ENCODE data around the gene RABGEF1. TPM values are rescaled to one million over a fixed set of nuclear protein-coding genes. Genes with fewer than 3 reads are reported as not detected.
"Not testable (repeated sequence)": the region's sequence is repeated elsewhere in the genome, so short reads cannot be mapped to it uniquely, and the experiment has no call there.

RABGEF1 gene
- total and polyA plus RNA-seq, 2 donors (not counting 1 experiment from before 2014, with no cell fraction given): 27.9 to 31.0 TPM

- Histone ChIP-seq H3K79me2 (ENCODE audit: control insufficient read depth, insufficient read depth, low read length) (no peaks in the 10 kb centered on the region), H3K4me3 (ENCODE audit: control extremely low read depth in 1 of 5, extremely low read depth in 1 of 5, insufficient read depth in 1 of 5, low read depth in 2 of 5, low read length in 4 of 5) (no peak overlapping the region), H3K27ac (ENCODE audit: low read length in 2 of 2) (no peak overlapping the region), H3K36me3 (replicated peaks in 1 of 2; ENCODE audit: control extremely low read depth in 1 of 2, control insufficient read depth in 1 of 2, extremely low read depth in 1 of 2, insufficient read depth in 2 of 2, low read length in 1 of 2) (peaks cover 0 to 3% of the 10 kb centered on the region in 2 experiments), H4K20me1 (ENCODE audit: control insufficient read depth, insufficient read depth, low read length, poor library complexity, severe bottlenecking) (peaks cover under 1% of the 10 kb centered on the region), H3K9me3 (ENCODE audit: control extremely low read depth in 1 of 3, control insufficient read depth in 2 of 3, insufficient read depth in 1 of 3, low read length in 2 of 3) (no peaks in the 10 kb centered on the region), H3K4me2 (replicated peaks; ENCODE audit: low read depth, low read length, poor library complexity, severe bottlenecking) (no peak overlapping the region), H3K4me1 (ENCODE audit: control insufficient read depth in 2 of 2, insufficient read depth in 2 of 2, low read length in 2 of 2) (peaks cover 9 to 14% of the 10 kb centered on the region in 2 donors), H3K9ac (ENCODE audit: low read length) (no peak overlapping the region), H2AFZ (ENCODE audit: insufficient read depth, low read depth, low read length, poor library complexity, severe bottlenecking) (no peak overlapping the region), H3K27me3 (replicated peaks in 1 of 4; ENCODE audit: control extremely low read depth in 1 of 4, control insufficient read depth in 3 of 4, insufficient read depth in 4 of 4, low read length in 3 of 4) (no peaks in the 10 kb centered on the region)
- DNase-seq (no peak), ATAC-seq (ENCODE audit: low read depth) (no peak)
- ChIA-PET CTCF (no interaction called here), POLR2A (interaction anchor here (0.6 kb wide), 1 partner anchor 15 kb away, joined by 3 read pairs; no protein-coding TSS in a partner anchor)
- peaks cover 14% of the 10 kb centered on the region for H3K4me1 Mint-ChIP-seq
- H3K27ac Mint-ChIP-seq: no peak overlapping the region
- H3K9me3 Mint-ChIP-seq (ENCODE audit: insufficient read depth): no peaks in the 10 kb centered on the region
- whole genome bisulfite sequencing (ENCODE audit: insufficient coverage): 99% methylated on average over 7 of the region's 7 CpGs
- TF ChIP-seq, protein P1, sequence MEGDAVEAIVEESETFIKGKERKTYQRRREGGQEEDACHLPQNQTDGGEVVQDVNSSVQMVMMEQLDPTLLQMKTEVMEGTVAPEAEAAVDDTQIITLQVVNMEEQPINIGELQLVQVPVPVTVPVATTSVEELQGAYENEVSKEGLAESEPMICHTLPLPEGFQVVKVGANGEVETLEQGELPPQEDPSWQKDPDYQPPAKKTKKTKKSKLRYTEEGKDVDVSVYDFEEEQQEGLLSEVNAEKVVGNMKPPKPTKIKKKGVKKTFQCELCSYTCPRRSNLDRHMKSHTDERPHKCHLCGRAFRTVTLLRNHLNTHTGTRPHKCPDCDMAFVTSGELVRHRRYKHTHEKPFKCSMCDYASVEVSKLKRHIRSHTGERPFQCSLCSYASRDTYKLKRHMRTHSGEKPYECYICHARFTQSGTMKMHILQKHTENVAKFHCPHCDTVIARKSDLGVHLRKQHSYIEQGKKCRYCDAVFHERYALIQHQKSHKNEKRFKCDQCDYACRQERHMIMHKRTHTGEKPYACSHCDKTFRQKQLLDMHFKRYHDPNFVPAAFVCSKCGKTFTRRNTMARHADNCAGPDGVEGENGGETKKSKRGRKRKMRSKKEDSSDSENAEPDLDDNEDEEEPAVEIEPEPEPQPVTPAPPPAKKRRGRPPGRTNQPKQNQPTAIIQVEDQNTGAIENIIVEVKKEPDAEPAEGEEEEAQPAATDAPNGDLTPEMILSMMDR (IDR thresholded peaks at IDR 0.05): no peak
- no peak for TF ChIP-seq EZH2 (IDR thresholded peaks at IDR 0.05; ENCODE audit: borderline replicate concordance, insufficient read depth, low read depth, low read length, poor library complexity, severe bottlenecking)
- H3K27me3 Mint-ChIP-seq: no peaks in the 10 kb centered on the region
- no peak overlapping the region for H3K4me3 Mint-ChIP-seq
- intact Hi-C loops (cut with micrococcal nuclease): no loop called here
Measured at GRCh38 chr7:66815951-66816350, 75.4 kb downstream of the RABGEF1 start.

- intact Hi-C loops (cut with micrococcal nuclease): not testable (repeated sequence)
Measured at GRCh38 chr7:66816658-66817057, 76.1 kb downstream of the RABGEF1 start.

GRCh38 chr7:66817208-66817795 lies 76.8 kb downstream of the RABGEF1 start:
- Mint-ChIP-seq H3K4me1 (peaks cover 13% of the 10 kb centered on the region), H3K27ac (peak overlapping the region; percentile 80)
- H3K9me3 ChIP-seq (ENCODE audit: control extremely low read depth in 1 of 3, control insufficient read depth in 2 of 3, insufficient read depth in 1 of 3, low read length in 2 of 3); H3K79me2 ChIP-seq (ENCODE audit: control insufficient read depth, insufficient read depth, low read length); H3K36me3 ChIP-seq (replicated peaks in 1 of 2; ENCODE audit: control extremely low read depth in 1 of 2, control insufficient read depth in 1 of 2, extremely low read depth in 1 of 2, insufficient read depth in 2 of 2, low read length in 1 of 2); H3K9ac ChIP-seq (ENCODE audit: low read length); H3K27me3 ChIP-seq (replicated peaks in 1 of 4; ENCODE audit: control extremely low read depth in 1 of 4, control insufficient read depth in 3 of 4, insufficient read depth in 4 of 4, low read length in 3 of 4); H3K27ac ChIP-seq (ENCODE audit: low read length in 2 of 2); H3K9me3 Mint-ChIP-seq (ENCODE audit: insufficient read depth); H3K27me3 Mint-ChIP-seq; intact Hi-C loops (cut with micrococcal nuclease); CTCF ChIA-PET; H3K4me3 Mint-ChIP-seq; POLR2A ChIA-PET; H4K20me1 ChIP-seq (ENCODE audit: control insufficient read depth, insufficient read depth, low read length, poor library complexity, severe bottlenecking); H3K4me3 ChIP-seq (ENCODE audit: control extremely low read depth in 1 of 5, extremely low read depth in 1 of 5, insufficient read depth in 1 of 5, low read depth in 2 of 5, low read length in 4 of 5): not testable (repeated sequence)
- Histone ChIP-seq H3K4me2 (replicated peaks; ENCODE audit: low read depth, low read length, poor library complexity, severe bottlenecking) (peak overlapping the region; percentile 8), H2AFZ (ENCODE audit: insufficient read depth, low read depth, low read length, poor library complexity, severe bottlenecking) (peak overlapping the region; percentile 50), H3K4me1 (ENCODE audit: control insufficient read depth in 2 of 2, insufficient read depth in 2 of 2, low read length in 2 of 2) (peaks cover 9 to 14% of the 10 kb centered on the region in 2 donors)
- 33% methylated on average over 5 of the region's 8 CpGs for WGBS (ENCODE audit: insufficient coverage)
- DNase-seq (peak; percentile 38), ATAC-seq (ENCODE audit: low read depth) (peak; percentile 74)

More at GRCh38 chr7:66816658-66817057, 76.1 kb downstream of the RABGEF1 start:
- POLR2A ChIA-PET; H3K27me3 Mint-ChIP-seq; H3K27me3 ChIP-seq (replicated peaks in 1 of 4; ENCODE audit: control extremely low read depth in 1 of 4, control insufficient read depth in 3 of 4, insufficient read depth in 4 of 4, low read length in 3 of 4); H3K27ac ChIP-seq (ENCODE audit: low read length in 2 of 2); H3K4me3 ChIP-seq (ENCODE audit: control extremely low read depth in 1 of 5, extremely low read depth in 1 of 5, insufficient read depth in 1 of 5, low read depth in 2 of 5, low read length in 4 of 5); H3K79me2 ChIP-seq (ENCODE audit: control insufficient read depth, insufficient read depth, low read length); H3K4me3 Mint-ChIP-seq; H3K9ac ChIP-seq (ENCODE audit: low read length); H4K20me1 ChIP-seq (ENCODE audit: control insufficient read depth, insufficient read depth, low read length, poor library complexity, severe bottlenecking); DNase-seq; H3K9me3 ChIP-seq (ENCODE audit: control extremely low read depth in 1 of 3, control insufficient read depth in 2 of 3, insufficient read depth in 1 of 3, low read length in 2 of 3); H2AFZ ChIP-seq (ENCODE audit: insufficient read depth, low read depth, low read length, poor library complexity, severe bottlenecking); H3K9me3 Mint-ChIP-seq (ENCODE audit: insufficient read depth); ATAC-seq (ENCODE audit: low read depth); H3K4me2 ChIP-seq (replicated peaks; ENCODE audit: low read depth, low read length, poor library complexity, severe bottlenecking); H3K36me3 ChIP-seq (replicated peaks in 1 of 2; ENCODE audit: control extremely low read depth in 1 of 2, control insufficient read depth in 1 of 2, extremely low read depth in 1 of 2, insufficient read depth in 2 of 2, low read length in 1 of 2); CTCF ChIA-PET: not testable (repeated sequence)
- H3K27ac Mint-ChIP-seq: peak overlapping the region; percentile 80
- H3K4me1 ChIP-seq (ENCODE audit: control insufficient read depth in 2 of 2, insufficient read depth in 2 of 2, low read length in 2 of 2): peaks cover 9 to 14% of the 10 kb centered on the region in 2 donors
- WGBS (ENCODE audit: insufficient coverage): no CpG with 5 or more reads among the region's 7 CpGs
- peaks cover 14% of the 10 kb centered on the region for H3K4me1 Mint-ChIP-seq
